Activated CD4-positive, alpha-beta T cell treated with anti-CD3 and anti-CD28 coated beads for 4 hours (primary cell): ENCODE data around the gene MICAL3.

Experiments
- DNase-seq, 2 donors: peaks; one replicate each; pipeline ENCODE4 v3.0.0-alpha.2; 2020

The MICAL3 gene

DNA sequence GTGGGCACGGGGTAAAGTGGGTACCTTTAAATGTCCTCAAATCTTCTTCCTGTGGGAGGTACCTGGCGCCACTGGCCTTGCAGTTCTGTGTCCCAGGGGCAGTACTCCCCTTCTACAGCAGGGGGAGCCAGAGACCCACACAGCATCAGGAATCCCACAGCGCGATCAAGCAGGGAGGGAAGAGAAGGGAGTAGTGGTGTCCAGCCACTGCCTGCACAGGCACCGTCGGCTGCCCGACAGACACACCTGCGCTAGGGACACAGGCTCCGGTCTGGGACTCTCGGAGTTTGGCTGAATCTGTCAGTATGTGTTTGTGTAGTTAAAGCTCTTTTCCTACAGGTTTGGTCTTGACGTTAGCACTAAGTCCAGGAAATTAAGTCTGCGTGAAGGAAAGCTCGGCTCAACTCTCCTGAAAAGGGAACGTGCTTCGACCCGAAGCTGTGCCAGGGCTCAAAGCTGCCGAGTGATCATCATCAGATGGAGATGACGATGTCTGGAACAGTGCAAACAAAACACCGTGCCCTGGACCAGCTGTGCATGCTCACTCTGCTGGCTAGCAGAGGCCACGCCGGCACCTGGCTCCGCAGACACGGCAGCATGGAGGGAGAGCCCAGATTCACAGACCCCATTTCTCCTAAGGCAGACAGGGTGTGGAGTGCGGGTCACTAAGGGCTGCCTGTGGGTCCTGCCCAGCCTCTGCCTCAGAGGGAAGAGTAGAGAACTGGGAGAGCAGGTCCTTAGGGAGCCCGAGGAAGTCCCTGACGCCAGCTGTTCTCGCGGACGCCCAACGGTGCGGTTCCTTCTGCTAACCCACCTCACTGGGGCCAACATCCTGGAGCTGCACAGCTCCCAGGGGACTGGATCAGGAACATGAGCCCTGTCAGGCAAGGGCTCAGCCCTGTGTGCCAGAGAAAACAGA, 194.1 kb downstream of the MICAL3 start:
- DNase-seq: peak; percentile 70 to 87

DNA sequence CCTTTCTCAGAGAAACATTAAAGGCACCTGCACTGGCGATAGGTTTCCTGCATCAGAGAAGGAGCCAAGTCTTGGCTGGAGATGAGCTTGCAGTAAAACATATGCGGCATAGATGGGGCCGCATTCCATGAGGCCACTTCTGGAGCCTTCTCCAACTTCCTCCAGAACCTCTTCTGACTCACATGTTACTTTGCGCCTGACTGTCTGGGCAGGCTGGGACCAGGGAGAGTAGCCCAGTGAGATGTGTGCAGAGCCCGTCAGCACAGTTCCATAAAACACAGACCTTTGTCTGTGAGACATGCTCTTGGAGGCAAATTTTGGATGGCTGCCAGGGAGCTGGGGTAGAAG, 194.7 kb downstream of the MICAL3 start:
- no peak for DNase-seq

DNA sequence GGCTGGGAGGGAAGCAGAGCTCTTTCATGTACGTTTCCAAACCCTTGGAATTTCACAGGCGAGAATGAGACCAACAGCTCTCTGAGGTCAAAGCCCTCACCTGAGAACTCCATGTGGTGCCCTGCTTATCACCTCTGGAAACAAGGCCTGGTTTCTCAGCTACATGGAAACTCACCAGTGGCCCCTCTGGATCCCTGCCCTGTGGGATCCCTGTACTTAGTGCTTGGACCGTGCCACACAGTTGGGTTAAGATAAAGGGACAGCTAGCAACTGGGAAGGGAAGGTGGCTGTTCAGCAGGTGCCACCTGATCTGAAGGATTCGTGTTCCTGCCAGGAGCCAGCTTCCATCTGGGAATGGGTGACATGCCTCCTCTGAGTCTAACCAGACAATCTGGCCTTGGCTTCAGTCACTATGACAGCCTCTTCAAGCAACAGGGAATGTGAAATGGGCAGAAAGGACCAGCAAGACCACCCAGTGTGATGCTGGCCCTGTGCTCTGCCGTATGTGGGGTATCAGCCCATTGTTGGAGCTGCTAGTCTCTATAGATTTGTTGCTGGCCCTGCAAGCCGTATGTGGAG, 195.8 kb downstream of the MICAL3 start:
- no peak for DNase-seq

DNA sequence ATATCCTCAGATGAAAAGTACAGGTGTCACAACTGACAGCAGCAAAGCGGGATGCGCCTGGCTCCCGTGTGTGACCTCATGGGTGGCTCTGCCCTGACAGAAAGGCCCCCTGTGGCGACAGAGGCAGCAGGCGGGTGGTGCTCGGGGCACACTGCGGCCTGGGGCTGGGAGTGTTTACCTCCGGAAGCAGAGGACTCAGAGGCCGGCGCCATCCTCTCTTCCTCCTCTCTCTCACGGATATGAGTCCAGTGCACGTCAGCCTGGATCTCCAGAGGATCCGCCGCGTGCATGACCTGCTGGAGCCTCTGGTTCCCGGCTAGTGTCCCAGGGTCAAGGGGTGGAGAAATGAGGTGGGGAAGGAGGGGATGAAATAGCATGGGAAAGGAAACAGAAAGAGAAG, 196.9 kb downstream of the MICAL3 start:
- DNase-seq: no peak

DNA sequence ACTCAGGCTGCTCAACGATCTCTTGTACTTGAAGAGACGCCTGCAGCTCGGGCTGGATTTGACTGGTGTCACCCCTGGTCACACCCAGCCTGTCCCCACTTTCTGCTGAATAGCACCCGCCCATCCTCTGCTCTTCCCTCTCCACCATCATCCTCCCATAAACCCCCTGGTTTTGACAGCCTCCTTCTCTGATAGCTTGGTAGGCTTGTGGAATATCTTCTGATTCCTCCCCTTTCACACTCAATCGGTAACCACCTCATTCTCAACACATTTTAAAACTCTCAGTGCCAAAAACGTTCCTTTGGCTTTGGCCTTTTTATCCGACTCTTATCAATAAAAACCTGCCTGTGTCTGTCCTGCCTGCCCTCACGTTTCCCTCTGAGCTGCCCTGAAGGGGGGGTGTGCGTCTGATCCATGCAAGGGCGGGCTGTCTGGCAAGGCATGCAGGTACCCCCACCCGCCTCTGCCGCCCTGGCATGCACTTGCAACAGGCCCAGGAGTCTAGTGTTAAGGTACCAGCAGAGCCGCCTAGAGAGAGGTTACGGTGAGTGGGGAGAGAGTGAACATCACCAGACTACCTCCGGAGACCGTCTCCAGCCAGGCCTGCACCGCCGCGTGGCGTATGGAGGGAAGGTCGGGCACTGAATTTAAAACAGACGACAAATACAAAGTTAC, 198.3 kb downstream of the MICAL3 start:
- DNase-seq: no peak

DNA sequence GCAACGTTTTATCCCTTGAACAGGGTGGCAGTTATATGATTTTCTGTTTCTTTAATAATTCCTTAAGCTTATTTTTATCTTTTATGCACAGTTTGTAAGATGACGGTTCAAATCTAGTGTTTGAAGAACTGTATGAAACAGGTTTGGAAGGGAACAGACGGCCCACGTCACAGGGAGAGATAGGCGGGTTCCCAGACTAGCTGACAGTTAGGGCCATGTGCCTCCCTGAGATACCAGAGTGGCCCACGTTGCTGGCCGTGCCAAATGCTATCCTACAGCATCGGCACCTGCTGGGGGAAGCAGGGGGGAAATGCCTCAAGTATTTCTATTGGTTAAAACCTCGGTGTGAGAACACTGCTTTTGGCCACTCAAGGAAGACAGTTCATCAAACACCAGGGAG, 199.9 kb downstream of the MICAL3 start:
- no peak for DNase-seq

DNA sequence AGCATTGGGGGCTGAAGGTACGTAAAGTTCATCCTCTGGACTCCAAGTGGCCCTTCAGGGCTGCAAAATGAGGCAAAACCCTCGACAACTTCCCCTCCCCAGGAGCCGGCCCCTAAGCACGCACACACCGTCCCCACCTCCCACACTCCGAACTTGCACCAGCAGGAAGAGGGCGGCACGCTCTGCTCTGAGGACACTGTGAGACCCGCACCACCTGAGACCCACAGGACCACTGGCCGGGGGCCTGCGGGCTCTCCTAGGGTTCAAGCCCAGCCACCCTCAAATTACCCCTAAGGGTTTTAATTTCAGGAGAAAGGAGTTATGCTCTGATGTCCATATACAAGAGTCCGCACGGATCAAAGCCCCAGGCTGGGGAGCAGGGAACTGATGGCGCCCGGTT, 200.4 kb downstream of the MICAL3 start:
- no peak for DNase-seq

DNA sequence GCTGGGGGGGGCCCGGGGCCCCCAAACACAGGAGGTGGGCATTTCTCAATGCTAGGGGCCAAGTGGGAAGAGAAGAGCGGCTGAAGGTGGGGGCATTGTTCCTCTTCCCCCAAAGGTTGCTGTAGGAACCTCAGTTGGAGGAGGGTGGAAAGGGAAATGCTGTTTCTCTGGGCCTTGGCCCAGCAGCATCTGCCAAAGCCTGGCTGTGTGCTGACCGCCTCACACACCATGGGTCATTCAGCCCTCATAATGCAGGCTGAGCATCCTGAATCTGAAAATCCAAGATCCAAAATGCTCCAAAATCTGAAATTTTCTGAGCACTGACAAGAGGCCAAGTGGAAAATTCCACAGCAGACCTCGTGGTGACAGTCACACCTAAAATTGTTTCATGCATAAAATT, 201.1 kb downstream of the MICAL3 start:
- DNase-seq: no peak

DNA sequence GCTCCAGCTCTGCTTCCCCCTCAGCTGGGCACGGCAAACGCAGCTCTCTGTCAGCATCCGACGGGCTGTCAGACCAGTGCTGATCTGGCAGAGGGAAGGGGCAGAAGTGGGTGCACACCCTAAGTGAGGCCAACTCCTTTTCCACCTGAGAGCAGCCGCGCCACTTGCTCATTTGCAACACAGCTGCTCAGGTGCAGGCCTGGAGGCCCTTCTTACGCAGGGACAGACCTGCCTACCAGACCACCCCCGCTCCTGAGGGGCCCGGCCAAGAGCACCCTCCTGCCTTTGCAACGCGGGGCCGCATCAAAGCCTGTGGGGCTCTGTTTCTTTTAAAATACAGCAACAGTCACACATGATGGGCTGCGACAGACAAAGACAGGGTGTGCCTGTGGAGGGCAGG, 202.3 kb downstream of the MICAL3 start:
- no peak for DNase-seq

DNA sequence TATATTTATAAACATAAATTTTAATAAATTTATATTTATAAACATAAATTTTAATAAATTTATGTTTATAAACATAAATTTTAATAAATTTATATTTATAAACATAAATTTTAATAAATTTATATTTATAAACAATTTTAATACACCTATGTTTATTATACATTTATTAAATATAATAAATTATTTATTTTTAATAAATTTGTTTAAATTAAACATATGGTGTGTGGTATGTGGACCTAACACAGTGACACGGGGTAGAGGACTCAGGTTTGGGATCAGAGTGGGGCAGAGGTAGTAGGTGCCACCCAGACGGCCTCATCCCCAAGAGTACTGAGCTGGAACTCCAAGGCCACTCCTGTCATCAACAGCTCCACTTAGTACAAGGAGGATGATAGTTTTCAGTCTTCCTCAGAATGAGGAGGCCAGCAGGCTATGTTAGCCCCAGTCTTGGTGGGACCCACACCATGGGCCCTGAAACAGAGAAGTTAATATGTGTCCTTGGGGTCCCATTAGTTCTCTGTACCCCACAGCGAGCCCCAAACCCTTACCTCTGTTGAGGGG, 203.4 kb downstream of the MICAL3 start:
- no peak for DNase-seq

DNA sequence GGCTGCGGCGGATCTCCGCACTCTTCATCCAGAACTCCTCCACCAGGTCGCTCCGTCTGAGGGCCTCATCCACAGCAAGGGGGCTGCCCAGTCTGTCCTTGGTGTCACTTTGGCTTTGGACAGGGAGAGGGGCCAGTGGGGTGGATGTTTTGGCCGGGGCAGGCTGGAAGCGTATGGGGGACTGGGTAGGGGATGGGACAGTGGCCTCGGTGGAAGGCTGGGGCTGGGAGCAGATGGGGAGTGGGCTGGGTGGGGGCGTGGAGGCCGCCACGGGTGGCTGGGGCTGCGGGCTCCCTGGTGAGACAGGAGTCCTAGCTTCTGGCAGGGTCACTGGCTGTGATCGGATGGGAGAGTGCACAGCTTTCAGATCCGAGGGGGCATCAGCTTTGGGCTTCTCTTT, 205.7 kb downstream of the MICAL3 start:
- DNase-seq: no peak

DNA sequence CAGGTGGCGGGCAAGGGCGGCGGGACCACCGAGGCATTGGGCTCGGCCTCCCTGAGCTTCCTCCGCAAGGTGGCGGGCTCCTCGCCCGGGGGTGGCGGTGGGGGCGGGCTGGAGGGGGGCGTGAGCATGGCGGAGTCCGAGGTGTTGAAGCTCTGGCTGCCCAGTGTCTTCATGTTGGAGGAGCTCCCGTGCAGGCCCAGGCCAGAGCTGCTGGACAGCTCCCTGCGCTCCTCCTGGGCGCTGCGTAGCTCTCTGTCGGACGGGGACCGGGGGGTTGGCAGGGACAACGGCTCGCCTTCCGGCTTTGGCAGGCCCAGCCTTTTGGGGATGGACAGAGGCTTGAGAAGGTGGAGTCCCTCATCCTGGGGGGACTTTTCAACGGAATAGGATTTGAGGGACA, 206.2 kb downstream of the MICAL3 start:
- DNase-seq: no peak

DNA sequence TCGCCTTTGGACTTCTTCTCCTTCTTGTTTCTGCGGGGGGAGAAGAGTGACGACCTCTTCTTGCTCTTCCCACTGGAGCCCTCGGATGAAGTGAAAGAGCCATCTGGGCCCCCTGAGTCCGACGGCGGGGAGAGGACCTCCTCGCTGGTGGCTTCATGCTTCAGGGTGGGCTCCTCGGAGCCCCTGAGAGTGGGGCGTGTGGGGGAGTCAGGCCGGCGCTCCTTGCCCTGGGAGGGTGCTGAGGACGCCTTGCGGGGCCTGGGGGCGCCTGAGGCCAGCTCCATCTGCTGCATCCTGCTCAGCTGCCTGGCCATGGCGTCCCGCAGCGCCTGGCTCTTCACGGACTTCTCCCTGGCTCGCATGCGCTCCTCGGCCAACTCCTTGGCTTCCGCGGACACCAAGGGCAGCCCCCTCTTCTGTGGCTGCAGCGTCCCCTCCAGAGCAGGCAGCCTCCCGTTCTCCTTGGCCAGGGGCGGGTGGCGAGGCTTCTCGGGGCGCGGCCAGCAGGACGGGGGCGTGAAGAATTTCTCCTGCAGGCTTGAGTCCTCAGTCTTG, 206.8 kb downstream of the MICAL3 start:
- no peak for DNase-seq

DNA sequence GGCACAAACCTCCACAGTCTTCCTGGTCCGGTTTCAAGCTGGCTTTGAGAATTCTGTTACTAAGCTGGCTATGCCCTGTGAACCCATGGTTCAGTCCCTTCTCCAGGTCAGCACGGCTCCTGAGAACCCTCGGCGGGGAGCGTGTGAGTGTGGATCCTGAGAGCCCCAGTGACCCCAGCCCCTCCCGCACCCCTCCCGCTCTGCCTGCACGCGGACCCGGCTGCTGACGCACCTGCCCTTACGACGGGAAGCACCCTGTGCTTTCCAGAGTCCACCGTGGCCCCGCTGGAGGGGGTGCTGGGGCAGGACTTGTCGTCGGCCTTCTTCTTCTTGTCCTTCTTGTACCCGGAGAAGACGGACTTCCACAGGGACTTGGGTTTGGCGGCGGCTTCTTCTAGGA, 207.3 kb downstream of the MICAL3 start:
- DNase-seq: no peak

DNA sequence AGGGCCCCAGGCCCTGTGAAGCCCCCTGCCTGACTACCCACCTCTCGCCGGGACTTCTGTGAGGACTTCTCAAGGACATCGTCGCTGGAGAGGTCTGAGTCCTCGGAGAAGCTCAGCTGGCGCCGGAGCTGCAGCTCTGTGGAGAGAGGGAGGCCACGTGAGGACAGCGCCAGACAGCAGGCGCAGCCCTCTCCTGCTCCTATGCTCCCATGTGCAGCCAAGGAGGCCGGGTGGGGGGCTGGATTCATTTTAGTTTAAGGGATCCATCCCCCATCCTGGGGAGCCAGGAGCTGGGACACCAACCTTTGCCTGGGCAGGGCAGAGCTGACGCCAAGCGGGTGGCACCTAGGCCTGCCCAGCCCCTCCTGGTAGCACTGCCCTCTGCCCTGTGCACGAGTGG, 207.7 kb downstream of the MICAL3 start:
- DNase-seq: no peak

DNA sequence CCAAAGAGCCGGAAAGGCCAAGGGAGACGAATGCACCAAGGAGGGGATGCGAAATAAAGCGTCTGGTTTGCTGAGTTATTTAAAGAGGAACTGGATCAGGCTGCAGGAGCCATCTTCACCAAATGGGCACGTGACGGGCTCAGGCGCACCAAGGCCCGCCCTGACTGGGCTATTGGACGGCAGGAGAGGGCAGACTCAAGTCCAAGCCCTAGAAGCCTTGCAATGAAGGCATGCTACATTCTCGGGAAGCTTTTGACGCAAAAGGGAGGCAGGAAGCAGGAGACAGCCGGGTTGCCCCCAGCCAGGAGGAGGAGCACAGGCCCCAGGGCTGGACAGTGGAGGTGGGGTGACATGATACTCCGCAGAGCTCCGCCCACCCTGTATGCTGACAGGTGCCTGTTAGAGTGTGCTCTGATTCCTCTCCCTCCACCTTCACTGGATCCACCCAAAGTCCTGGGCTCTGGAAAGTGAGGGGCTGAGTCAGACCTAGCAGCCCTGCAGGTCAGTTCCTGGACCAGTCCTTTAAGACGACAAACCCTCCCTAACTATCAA, 208.6 kb downstream of the MICAL3 start:
- DNase-seq: no peak

DNA sequence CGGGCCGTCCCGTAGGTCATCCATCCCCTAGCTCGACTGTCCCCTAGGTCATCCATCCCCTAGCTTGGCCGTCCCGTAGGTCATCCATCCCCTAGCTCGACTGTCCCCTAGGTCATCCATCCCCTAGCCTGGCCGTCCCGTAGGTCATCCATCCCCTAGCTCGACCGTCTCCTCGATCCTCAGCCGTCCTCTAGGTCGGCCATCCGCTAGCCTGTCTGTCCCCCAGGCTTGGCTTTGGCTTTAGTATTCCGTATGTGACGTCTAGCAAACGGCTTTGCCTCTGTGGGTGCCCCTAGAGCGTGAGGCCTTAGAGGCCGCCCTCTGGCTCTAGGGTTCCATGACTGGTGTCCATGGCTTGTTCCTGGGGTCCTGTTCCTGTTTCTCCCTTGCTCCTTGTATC, 209.5 kb downstream of the MICAL3 start:
- DNase-seq: no peak

DNA sequence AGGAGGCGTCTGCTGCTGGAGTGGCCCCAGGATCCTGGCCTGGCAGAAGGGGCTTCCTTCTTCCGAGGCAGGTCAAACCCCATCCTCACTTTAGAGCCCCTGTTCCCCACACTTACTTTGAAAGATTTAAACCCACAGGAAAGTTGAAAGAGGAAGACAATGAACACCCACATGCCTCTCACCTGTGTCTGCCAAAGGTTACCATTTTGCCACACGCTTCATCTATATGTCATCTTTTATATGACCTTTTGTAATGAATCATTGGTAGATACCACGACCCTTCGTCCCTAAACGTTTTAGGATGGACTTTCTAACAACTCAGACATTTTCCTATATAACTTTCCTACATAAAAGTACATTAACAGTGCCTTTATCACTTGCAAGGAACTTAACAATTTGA, 210.3 kb downstream of the MICAL3 start:
- no peak for DNase-seq

DNA sequence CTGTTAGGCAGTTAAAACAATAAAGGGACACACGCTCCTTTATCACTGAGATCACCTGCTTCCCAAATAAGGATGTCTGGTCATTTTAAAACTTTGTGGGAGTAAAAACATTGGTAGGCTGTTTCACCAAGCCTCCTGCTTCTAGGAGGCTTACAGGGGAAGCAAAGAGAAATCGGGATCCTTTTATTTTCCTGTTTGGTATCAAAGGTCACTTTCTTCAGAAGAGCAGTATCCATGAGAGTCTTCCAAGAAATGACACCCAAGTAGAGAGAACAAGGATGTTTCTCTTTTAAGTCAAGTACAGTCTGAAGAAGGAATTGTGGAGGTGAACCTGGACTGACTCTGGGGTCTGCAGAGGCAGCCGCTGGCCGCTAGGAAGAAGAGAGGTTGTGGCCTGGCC, 213.2 kb downstream of the MICAL3 start:
- DNase-seq: no peak

DNA sequence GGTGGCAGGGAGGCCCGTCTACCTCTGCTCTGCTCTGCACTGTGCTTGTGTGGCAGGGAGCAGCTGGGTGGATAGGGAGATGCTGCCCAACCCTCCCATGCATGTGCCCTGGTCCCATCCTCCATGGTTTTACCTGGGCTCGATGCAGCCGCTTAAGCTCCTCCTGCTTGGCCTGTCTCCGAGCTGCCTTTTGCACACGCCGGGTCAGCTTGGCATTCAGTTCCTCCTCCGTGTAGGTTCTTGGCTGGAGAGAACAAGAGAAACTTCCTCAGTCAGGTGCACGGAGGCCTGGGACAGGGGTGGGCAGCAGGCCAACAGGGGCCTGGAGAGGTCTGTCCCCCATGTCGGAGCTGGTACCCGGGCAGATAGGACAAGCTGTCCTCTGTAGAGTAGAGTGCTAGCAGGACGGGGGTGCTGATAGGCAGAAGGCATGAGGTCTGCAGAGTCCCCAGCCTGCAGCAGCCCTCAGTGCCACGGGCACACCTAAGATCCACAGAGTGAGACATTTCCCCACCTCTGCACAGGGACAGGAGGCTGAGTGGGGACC, 213.7 kb downstream of the MICAL3 start:
- DNase-seq: no peak

DNA sequence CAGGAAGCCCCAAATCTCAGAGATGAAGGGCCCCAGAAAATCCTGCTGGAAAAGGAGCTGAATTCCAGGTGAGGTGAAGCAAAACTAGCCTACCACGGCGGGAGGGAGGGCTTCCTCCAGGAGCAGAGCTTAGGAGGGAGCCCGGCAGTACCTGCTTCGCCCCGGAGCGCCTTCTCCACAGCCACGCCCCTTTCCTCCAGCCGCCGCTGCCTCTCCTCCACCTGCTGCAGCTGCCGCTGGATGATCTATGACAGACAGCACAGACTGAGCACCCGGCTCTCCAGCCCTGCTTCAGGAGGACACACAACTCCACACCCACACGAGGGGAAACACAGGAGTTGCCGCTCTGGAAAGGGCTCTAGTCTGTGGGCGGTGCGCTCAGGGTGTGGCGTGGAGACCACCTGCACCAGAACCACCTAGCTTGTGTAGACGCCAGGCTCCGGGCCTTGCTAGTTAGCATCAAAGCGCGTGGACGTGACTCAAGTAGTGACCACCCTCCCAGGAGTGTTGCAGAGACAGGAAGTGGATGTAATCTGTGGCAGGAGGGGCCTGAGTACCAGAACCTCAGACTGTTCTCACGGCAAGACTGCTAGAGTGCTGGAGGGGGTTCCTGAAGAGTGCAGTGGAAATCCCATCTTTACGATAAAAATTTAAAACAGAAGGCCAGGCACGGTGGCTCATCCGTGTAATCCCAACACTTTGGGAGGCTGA, 215.5 kb downstream of the MICAL3 start:
- DNase-seq: no peak
